Measurements from ENCODE around the gene FGR. TPM values are rescaled to one million over a fixed set of nuclear protein-coding genes. Genes with fewer than 3 reads are reported as not detected.

FGR gene
- polyA plus RNA-seq, 1 of the 3 experiments (the other 2 are of a cell fraction) = not detected

GRCh38 chr1:27638805-27639204 lies 3.8 kb upstream of the FGR start:
- POLR2A ChIA-PET = no interaction called here

More at GRCh38 chr1:27638805-27639204, 3.8 kb upstream of the FGR start:
- TF ChIP-seq IRF3 (IDR thresholded peaks at IDR 0.05; ENCODE audit: low read depth, low read length) (no peak), RCOR1 (IDR thresholded peaks at IDR 0.05; ENCODE audit: low read length) (no peak), SMC3 (IDR thresholded peaks at IDR 0.05; ENCODE audit: low read depth, low read length) (no peak), TEAD4 (IDR thresholded peaks at IDR 0.05; ENCODE audit: borderline replicate concordance, insufficient read depth) (no peak), CHD2 (IDR thresholded peaks at IDR 0.05; ENCODE audit: low read length, partially characterized antibody) (no peak), RXRA (IDR thresholded peaks at IDR 0.05; ENCODE audit: borderline replicate concordance, low read depth) (no peak), NRF1 (IDR thresholded peaks at IDR 0.05; ENCODE audit: low read depth, low read length) (no peak), FOSL2 (IDR thresholded peaks at IDR 0.05; ENCODE audit: borderline replicate concordance, low read depth) (no peak), EP300 (IDR thresholded peaks at IDR 0.05; ENCODE audit: borderline replicate concordance in 1 of 2, low read depth in 1 of 2, low read length in 1 of 2) (no peak), MXI1 (IDR thresholded peaks at IDR 0.05; ENCODE audit: low read depth, low read length) (no peak), CTCF (IDR thresholded peaks at IDR 0.05) (no peak), TCF12 (IDR thresholded peaks at IDR 0.05) (no peak), RFX5 (IDR thresholded peaks at IDR 0.05; ENCODE audit: low read length) (no peak), GABPA (IDR thresholded peaks at IDR 0.05; ENCODE audit: low read depth) (no peak), ZBTB33 (IDR thresholded peaks at IDR 0.05; ENCODE audit: borderline replicate concordance, low read depth) (no peak), SIN3A (IDR thresholded peaks at IDR 0.05; ENCODE audit: borderline replicate concordance, low read depth, low read length) (no peak), USF2 (IDR thresholded peaks at IDR 0.05; ENCODE audit: borderline replicate concordance, low read depth, low read length) (no peak), RAD21 (IDR thresholded peaks at IDR 0.05; ENCODE audit: low read length) (no peak), EZH2phosphoT487 (IDR thresholded peaks at IDR 0.05; ENCODE audit: borderline replicate concordance, low read depth) (no peak), MEF2A (IDR thresholded peaks at IDR 0.05; ENCODE audit: borderline replicate concordance, low read depth) (no peak)
- no peaks in the 10 kb centered on the region; a peak in 1 of 4 replicates for H3K4me1 ChIP-seq (ENCODE audit: control insufficient read depth in 1 of 2, insufficient read depth in 2 of 2, low read depth in 1 of 2, low read length in 1 of 2)
- DNase-seq = no peak
- H3K79me2 ChIP-seq (ENCODE audit: insufficient read depth) = no peaks in the 10 kb centered on the region
- H3F3A ChIP-seq (replicated peaks; ENCODE audit: insufficient read depth) = no peaks in the 10 kb centered on the region
- H3K9me2 ChIP-seq = no peaks in the 10 kb centered on the region
- no peak overlapping the region for H3K9ac ChIP-seq
- CTCF ChIA-PET = interaction anchor here (1.0 to 3.6 kb wide), 4 partner anchors 22 to 31 kb away, joined by 3 to 25 read pairs (median 4); no protein-coding TSS in a partner anchor
- H3K27me3 ChIP-seq (ENCODE audit: insufficient read depth) = no peaks in the 10 kb centered on the region
- WGBS (ENCODE audit: low lambda C conversion rate) = 92% methylated on average over 2 of the region's 2 CpGs
- H4K20me1 ChIP-seq (ENCODE audit: insufficient read depth) = no peaks in the 10 kb centered on the region
- H2AFZ ChIP-seq (ENCODE audit: low read depth) = no peak overlapping the region
- H3K4me2 ChIP-seq = no peak overlapping the region
- no peaks in the 10 kb centered on the region for H3K36me3 ChIP-seq (replicated peaks in 1 of 2; ENCODE audit: control insufficient read depth in 1 of 2, insufficient read depth in 2 of 2, low read length in 1 of 2)
- no peaks in the 10 kb centered on the region for H3K9me3 ChIP-seq
- no peak overlapping the region for H3K27ac ChIP-seq (ENCODE audit: low read depth in 2 of 2, low read length in 1 of 2)
- H3K4me3 ChIP-seq (ENCODE audit: low read depth in 2 of 2, low read length in 1 of 2) = no peak overlapping the region
